HFFc6 (cell line): ENCODE data around the gene RRP1. TPM values are rescaled to one million over a fixed set of nuclear protein-coding genes. Genes with fewer than 3 reads are reported as not detected.

Experiments
- DNase-seq: peaks from one replicate; pipeline ENCODE4 v3.0.0-alpha.2; 2018
- H3K27ac Mint-ChIP-seq: 2 replicates; pipeline ENCODE4 v1.8.0; 2020; ENCODE audit warnings: mild to moderate bottlenecking, mixed read lengths
- H3K27me3 Mint-ChIP-seq: 2 replicates; pipeline ENCODE4 v1.8.0; 2021; ENCODE audit warnings: mild to moderate bottlenecking, moderate library complexity, mixed read lengths; ENCODE audit not compliant: insufficient read depth
- H3K36me3 Mint-ChIP-seq: 2 replicates; pipeline ENCODE4 v1.8.0; 2021; ENCODE audit warnings: low read depth, mixed read lengths
- H3K4me1 Mint-ChIP-seq: 2 replicates; pipeline ENCODE4 v1.8.0; 2020; ENCODE audit warnings: low read depth, mixed read lengths
- H3K4me3 Mint-ChIP-seq: 2 replicates; pipeline ENCODE4 v1.8.0; 2020; ENCODE audit warnings: mild to moderate bottlenecking, moderate library complexity, mixed read lengths
- H3K9me3 Mint-ChIP-seq: 2 replicates; pipeline ENCODE4 v1.8.0; 2020; ENCODE audit warnings: mild to moderate bottlenecking, mixed read lengths
- total RNA-seq, 6 experiments: library from RNA; stranded (reverse); fragmentation: NEBNext Ultra II Directional; extraction: Animal tissue kit (Norgen Biotek cat#: 25700); gene quantifications; 2 replicates in 1 of 6; 3 replicates in 5 of 6; pipeline ENCODE4 v1.2.3, GENCODE V29; 2021
- TF ChIP-seq, protein P1 (sequence below): fragments of 200-600 bp; sonication (generic); IDR thresholded peaks from 2 replicates; pipeline ENCODE4 v1.5.0; 2021; ENCODE audit warnings: antibody characterized with exemption, mild to moderate bottlenecking

The RRP1 gene
- total RNA-seq, 6 experiments from 2014 or later = 19.9 to 24.8 (median 23.0) TPM

DNA sequence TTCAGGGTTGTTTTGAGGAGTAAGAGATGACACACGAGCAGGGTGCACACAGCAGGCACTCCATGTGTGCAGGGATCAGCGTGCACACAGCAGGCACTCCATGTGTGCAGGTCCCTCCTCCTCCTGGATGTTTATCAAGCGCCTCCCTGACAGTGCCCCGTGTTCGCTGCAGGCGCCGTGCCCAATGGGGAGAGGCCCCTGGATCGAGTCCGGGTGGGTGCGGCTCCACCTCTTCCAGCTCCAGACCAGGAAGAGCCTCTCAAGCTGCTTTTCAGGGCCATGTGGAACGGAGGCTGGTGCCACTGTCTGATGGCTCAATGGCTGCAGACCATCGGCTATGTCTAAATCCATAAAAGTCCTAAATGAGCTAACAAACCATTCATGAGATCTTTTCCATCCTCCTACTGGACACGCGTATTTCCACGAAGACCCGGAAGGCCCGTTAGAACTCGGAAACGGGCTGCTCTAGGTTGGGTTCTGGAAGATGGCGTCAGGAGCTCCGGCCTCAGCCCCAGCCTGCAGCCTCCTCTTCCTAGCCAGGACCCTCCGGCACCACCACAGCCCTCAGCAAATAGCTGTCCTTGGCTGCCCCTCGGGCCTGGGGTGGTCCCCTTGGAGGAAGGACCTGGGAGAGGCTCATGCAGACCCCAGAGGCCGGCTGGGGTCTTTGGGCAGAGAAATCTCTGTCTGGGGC is 36.0 kb downstream of the RRP1 start:
- DNase-seq = no peak
- Mint-ChIP-seq H3K36me3 (no peaks in the 10 kb centered on the region), H3K4me3 (no peak overlapping the region), H3K4me1 (peaks cover 16% of the 10 kb centered on the region), H3K27ac (no peak overlapping the region), H3K9me3 (no peaks in the 10 kb centered on the region), H3K27me3 (peaks cover 9% of the 10 kb centered on the region)
- TF ChIP-seq, protein P1, sequence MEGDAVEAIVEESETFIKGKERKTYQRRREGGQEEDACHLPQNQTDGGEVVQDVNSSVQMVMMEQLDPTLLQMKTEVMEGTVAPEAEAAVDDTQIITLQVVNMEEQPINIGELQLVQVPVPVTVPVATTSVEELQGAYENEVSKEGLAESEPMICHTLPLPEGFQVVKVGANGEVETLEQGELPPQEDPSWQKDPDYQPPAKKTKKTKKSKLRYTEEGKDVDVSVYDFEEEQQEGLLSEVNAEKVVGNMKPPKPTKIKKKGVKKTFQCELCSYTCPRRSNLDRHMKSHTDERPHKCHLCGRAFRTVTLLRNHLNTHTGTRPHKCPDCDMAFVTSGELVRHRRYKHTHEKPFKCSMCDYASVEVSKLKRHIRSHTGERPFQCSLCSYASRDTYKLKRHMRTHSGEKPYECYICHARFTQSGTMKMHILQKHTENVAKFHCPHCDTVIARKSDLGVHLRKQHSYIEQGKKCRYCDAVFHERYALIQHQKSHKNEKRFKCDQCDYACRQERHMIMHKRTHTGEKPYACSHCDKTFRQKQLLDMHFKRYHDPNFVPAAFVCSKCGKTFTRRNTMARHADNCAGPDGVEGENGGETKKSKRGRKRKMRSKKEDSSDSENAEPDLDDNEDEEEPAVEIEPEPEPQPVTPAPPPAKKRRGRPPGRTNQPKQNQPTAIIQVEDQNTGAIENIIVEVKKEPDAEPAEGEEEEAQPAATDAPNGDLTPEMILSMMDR = no peak

- Mint-ChIP-seq H3K27ac (no peak overlapping the region), H3K36me3 (no peaks in the 10 kb centered on the region), H3K9me3 (no peaks in the 10 kb centered on the region), H3K4me1 (peaks cover 16% of the 10 kb centered on the region), H3K4me3 (no peak overlapping the region), H3K27me3 (peaks cover 12% of the 10 kb centered on the region)
- DNase-seq = no peak
- TF ChIP-seq, protein P1 = no peak
Measured at GRCh38 chr21:43825936-43826622, 36.7 kb downstream of the RRP1 start.

DNA sequence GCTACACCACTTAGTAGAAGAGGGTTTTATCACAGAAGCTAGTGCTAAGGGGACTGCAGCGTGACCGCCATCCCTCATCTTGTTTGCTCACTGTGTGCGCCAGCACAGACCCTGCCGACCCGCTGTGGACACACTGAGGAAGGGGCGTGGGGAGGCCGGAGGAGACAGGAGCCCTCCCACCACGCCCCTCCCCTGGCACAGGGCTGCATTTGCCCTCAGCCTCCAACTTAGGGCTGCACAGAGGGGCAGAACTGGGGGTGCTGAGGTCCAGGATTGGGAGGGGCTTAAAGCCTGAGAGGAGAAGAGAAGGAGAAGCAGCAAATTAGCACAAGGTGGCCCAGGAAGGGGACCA is 37.2 kb downstream of the RRP1 start:
- H3K4me3 Mint-ChIP-seq = no peak overlapping the region
- no peak for DNase-seq
- TF ChIP-seq, protein P1 = no peak
- H3K27me3 Mint-ChIP-seq = peaks cover 14% of the 10 kb centered on the region
- peak overlapping the region; percentile 85 for H3K27ac Mint-ChIP-seq
- H3K9me3 Mint-ChIP-seq = no peaks in the 10 kb centered on the region
- peaks cover 16% of the 10 kb centered on the region for H3K4me1 Mint-ChIP-seq
- H3K36me3 Mint-ChIP-seq = no peaks in the 10 kb centered on the region

GRCh38 chr21:43827015-43827611 is 37.7 kb downstream of the RRP1 start:
- Mint-ChIP-seq H3K4me3 (peak overlapping the region; percentile 75), H3K4me1 (peaks cover 16% of the 10 kb centered on the region), H3K27ac (peak overlapping the region; percentile 85), H3K9me3 (no peaks in the 10 kb centered on the region), H3K36me3 (no peaks in the 10 kb centered on the region), H3K27me3 (peaks cover 18% of the 10 kb centered on the region)
- TF ChIP-seq, protein P1 = no peak
- peak; percentile 80 for DNase-seq

GRCh38 chr21:43829161-43829560 is 39.8 kb downstream of the RRP1 start:
- TF ChIP-seq, protein P1 = no peak
- no peak for DNase-seq
- Mint-ChIP-seq H3K27me3 (peaks cover 24% of the 10 kb centered on the region), H3K4me1 (peaks cover 15% of the 10 kb centered on the region), H3K36me3 (no peaks in the 10 kb centered on the region), H3K4me3 (no peak overlapping the region), H3K9me3 (no peaks in the 10 kb centered on the region; the same call in 1 of the 2 replicates), H3K27ac (no peak overlapping the region)
